ENCODE results near the gene TTC3. TPM values are rescaled to one million over a fixed set of nuclear protein-coding genes. Genes with fewer than 3 reads are reported as not detected.

Gene TTC3
- total RNA-seq, 1 experiment from 2014 or later, result 29.0 TPM

- TF ChIP-seq, protein P1, sequence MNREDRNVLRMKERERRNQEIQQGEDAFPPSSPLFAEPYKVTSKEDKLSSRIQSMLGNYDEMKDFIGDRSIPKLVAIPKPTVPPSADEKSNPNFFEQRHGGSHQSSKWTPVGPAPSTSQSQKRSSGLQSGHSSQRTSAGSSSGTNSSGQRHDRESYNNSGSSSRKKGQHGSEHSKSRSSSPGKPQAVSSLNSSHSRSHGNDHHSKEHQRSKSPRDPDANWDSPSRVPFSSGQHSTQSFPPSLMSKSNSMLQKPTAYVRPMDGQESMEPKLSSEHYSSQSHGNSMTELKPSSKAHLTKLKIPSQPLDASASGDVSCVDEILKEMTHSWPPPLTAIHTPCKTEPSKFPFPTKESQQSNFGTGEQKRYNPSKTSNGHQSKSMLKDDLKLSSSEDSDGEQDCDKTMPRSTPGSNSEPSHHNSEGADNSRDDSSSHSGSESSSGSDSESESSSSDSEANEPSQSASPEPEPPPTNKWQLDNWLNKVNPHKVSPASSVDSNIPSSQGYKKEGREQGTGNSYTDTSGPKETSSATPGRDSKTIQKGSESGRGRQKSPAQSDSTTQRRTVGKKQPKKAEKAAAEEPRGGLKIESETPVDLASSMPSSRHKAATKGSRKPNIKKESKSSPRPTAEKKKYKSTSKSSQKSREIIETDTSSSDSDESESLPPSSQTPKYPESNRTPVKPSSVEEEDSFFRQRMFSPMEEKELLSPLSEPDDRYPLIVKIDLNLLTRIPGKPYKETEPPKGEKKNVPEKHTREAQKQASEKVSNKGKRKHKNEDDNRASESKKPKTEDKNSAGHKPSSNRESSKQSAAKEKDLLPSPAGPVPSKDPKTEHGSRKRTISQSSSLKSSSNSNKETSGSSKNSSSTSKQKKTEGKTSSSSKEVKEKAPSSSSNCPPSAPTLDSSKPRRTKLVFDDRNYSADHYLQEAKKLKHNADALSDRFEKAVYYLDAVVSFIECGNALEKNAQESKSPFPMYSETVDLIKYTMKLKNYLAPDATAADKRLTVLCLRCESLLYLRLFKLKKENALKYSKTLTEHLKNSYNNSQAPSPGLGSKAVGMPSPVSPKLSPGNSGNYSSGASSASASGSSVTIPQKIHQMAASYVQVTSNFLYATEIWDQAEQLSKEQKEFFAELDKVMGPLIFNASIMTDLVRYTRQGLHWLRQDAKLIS (CRISPR knock-in tag; IDR thresholded peaks at IDR 0.05; ENCODE audit: borderline replicate concordance), result no peak
- TF ChIP-seq ATF1 (CRISPR knock-in tag; IDR thresholded peaks at IDR 0.05), result no peak
These were observed 127.8 kb downstream of the TTC3 start (continued) for GRCh38 chr21:37200641-37201480.

DNA sequence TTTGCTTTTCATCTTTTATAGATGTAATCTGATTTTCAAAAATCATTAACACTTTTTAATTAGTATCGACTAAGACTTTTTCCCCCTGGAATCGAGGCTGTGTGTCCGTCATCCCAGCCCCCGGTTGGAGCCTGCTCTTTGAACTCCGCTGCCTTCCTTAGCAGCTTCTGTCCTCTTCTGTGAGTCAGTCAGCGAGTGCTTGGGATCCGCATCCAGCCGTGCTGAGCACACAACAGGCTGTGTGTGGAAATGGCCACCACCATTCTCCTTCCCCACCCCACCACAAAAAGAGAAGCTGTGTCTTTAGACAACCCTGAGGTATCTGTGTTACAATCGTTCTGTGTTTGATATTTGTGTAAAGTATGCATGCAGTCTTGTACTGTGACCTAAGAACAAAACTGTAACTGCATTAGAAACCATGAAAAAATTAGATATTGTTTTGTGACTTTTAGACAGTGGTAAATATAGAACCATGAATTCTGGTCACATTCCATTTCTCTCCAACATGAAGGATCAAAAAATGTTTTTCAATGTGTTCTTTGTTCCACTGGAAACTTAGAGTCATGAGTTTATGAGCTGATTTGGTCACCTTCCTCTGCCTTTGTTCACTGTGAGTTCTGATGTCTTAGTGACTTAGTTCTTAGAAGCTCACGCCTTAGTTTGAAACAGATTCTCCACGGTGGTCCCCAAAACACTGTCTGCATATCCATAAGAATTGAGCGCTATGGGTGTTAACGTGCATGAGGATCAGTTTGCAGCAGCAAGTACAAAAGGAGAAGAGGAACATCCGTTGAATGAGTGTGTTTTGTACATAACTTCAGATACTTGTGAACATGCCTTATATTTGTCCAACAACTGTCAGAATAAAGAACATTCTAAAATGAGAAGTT lies 129.4 kb downstream of the TTC3 start:
- H3K27me3 Mint-ChIP-seq (ENCODE audit: low read depth), result no peaks in the 10 kb centered on the region
- peak; percentile 56 for ATAC-seq
- CTCF ChIA-PET, result no interaction called here
- DNase-seq (ENCODE audit: low spot score), result no peak
- H3K27ac Mint-ChIP-seq, result no peak overlapping the region; the same call in 1 of the 2 replicates
- H3K4me3 Mint-ChIP-seq, result no peak overlapping the region
- peaks cover 9% of the 10 kb centered on the region for H3K36me3 Mint-ChIP-seq
- POLR2A ChIA-PET, result no interaction called here
- H3K9me3 Mint-ChIP-seq, result no peaks in the 10 kb centered on the region
- H3K4me1 Mint-ChIP-seq, result peaks cover 13% of the 10 kb centered on the region
- TF ChIP-seq, protein P2, sequence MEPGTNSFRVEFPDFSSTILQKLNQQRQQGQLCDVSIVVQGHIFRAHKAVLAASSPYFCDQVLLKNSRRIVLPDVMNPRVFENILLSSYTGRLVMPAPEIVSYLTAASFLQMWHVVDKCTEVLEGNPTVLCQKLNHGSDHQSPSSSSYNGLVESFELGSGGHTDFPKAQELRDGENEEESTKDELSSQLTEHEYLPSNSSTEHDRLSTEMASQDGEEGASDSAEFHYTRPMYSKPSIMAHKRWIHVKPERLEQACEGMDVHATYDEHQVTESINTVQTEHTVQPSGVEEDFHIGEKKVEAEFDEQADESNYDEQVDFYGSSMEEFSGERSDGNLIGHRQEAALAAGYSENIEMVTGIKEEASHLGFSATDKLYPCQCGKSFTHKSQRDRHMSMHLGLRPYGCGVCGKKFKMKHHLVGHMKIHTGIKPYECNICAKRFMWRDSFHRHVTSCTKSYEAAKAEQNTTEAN (CRISPR knock-in tag; IDR thresholded peaks at IDR 0.05), result no peak
- TF ChIP-seq E2F1 (CRISPR knock-in tag; IDR thresholded peaks at IDR 0.05), result no peak

GRCh38 chr21:37204580-37204979 lies 131.5 kb downstream of the TTC3 start:
- H3K4me1 Mint-ChIP-seq, result peaks cover 16% of the 10 kb centered on the region
- TF ChIP-seq FOXP1 (CRISPR knock-in tag; IDR thresholded peaks at IDR 0.05; ENCODE audit: borderline replicate concordance) (no peak), OVOL2 (CRISPR knock-in tag; IDR thresholded peaks at IDR 0.05; ENCODE audit: borderline replicate concordance) (no peak)
- TF ChIP-seq, protein P3, sequence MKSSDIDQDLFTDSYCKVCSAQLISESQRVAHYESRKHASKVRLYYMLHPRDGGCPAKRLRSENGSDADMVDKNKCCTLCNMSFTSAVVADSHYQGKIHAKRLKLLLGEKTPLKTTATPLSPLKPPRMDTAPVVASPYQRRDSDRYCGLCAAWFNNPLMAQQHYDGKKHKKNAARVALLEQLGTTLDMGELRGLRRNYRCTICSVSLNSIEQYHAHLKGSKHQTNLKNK (CRISPR knock-in tag; IDR thresholded peaks at IDR 0.05), result no peak
- H3K9me3 Mint-ChIP-seq, result peaks cover 4% of the 10 kb centered on the region
- peaks cover 6% of the 10 kb centered on the region for H3K36me3 Mint-ChIP-seq
- H3K27ac Mint-ChIP-seq, result no peak overlapping the region
- ChIA-PET CTCF (no interaction called here), POLR2A (no interaction called here)
- H3K27me3 Mint-ChIP-seq (ENCODE audit: low read depth), result no peaks in the 10 kb centered on the region
- no peak overlapping the region for H3K4me3 Mint-ChIP-seq
- ATAC-seq (no peak), DNase-seq (ENCODE audit: low spot score) (no peak)

DNA sequence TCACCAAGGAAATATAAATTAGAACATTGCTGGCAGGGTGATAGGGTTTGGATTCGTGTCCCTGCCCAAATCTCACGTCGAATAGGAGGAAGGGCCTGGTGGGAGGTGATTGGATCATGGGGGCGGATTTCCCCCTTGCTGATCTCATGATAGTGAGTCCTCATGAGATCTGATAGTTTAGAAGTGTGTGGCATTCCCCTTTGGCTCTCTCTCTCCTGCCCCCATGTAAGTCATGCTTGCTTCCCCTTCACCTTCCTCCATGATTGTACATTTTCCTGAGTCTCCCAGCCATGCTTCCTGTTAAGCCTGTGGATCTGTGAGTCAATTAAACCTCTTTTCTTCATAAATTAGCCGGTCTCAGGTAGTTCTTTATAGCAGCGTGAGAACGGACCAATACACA lies 133.4 kb downstream of the TTC3 start:
- Mint-ChIP-seq H3K4me1 (peaks cover 16% of the 10 kb centered on the region), H3K36me3 (peaks cover 8% of the 10 kb centered on the region), H3K9me3 (peaks cover 19% of the 10 kb centered on the region), H3K27ac (no peak overlapping the region), H3K4me3 (no peak overlapping the region), H3K27me3 (ENCODE audit: low read depth) (no peaks in the 10 kb centered on the region; the same call in 1 of the 2 replicates)
- ChIA-PET POLR2A (no interaction called here), CTCF (no interaction called here)
- ATAC-seq (no peak), DNase-seq (ENCODE audit: low spot score) (no peak)
- TF ChIP-seq, protein P4, sequence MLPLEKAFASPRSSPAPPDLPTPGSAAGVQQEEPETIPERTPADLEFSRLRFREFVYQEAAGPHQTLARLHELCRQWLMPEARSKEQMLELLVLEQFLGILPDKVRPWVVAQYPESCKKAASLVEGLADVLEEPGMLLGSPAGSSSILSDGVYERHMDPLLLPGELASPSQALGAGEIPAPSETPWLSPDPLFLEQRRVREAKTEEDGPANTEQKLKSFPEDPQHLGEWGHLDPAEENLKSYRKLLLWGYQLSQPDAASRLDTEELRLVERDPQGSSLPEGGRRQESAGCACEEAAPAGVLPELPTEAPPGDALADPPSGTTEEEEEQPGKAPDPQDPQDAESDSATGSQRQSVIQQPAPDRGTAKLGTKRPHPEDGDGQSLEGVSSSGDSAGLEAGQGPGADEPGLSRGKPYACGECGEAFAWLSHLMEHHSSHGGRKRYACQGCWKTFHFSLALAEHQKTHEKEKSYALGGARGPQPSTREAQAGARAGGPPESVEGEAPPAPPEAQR (CRISPR knock-in tag; IDR thresholded peaks at IDR 0.05), result no peak
- no peak for TF ChIP-seq KAT7 (CRISPR knock-in tag; IDR thresholded peaks at IDR 0.05; ENCODE audit: borderline replicate concordance)

All from WTC11 (cell line).